SK-MEL-5 (cell line): ENCODE data around the gene CORO2B. TPM values are rescaled to one million over a fixed set of nuclear protein-coding genes. Genes with fewer than 3 reads are reported as not detected.

Experiments used
- DNase-seq: peaks from one replicate; pipeline ENCODE4 v3.0.0-alpha.2; 2016; ENCODE audit warnings: low read depth, low spot score
- in situ Hi-C: cut with HindIII; loops from 2 replicates; pipeline ENCODE4 v1.10.0; 2016; ENCODE audit warnings: low sequenced_read_pairs, high pct_unique_total_duplicates, low pct_unique_long_range_greater_than_20kb
- total RNA-seq: library from RNA; depleted of rRNA; stranded (reverse); fragments of >200 nt; shearing (Covaris generic); gene quantifications from 2 replicates; pipeline ENCODE4 v1.2.3, GENCODE V29; 2014; rRNA removed

CORO2B gene
- total RNA-seq, 1 experiment from 2014 or later = 0.13 TPM

- in situ Hi-C loops = no loop called here
- no peak for DNase-seq
Observed at GRCh38 chr15:68774521-68775235, 195.9 kb downstream of the CORO2B start.

- in situ Hi-C loops = no loop called here
- no peak for DNase-seq
Observed at GRCh38 chr15:68775236-68775577, 196.4 kb downstream of the CORO2B start.

GRCh38 chr15:68775671-68776476 is 197.1 kb downstream of the CORO2B start:
- DNase-seq = no peak
- in situ Hi-C loops = no loop called here

- DNase-seq = no peak
- in situ Hi-C loops = no loop called here
Observed at GRCh38 chr15:68776477-68777270, 197.9 kb downstream of the CORO2B start.

Other genes with a start within 250 kb of the CORO2B start
- not detected in 2 replicates for gene ITGA11, start 146.8 kb upstream of the CORO2B start, total RNA-seq
- 60.4 and 76.0 TPM in 2 replicates for gene ANP32A, start 241.9 kb downstream of the CORO2B start, total RNA-seq